GM21367 (cell line): Measurements from ENCODE around the gene EPHA3.

ENCODE experiments used
- ATAC-seq: cut with Tn5 transposase; IDR thresholded peaks from one replicate; pipeline ENCODE4 v1.9.1; 2021; ENCODE audit not compliant: unreplicated experiment

The EPHA3 gene

GRCh38 chr3:89223188-89223587 is 115.8 kb downstream of the EPHA3 start:
- ATAC-seq, result no peak

- ATAC-seq, result no peak
Measured at GRCh38 chr3:89227218-89227617, 119.8 kb downstream of the EPHA3 start.

GRCh38 chr3:89227634-89228033 is 120.2 kb downstream of the EPHA3 start:
- ATAC-seq, result no peak

- ATAC-seq, result no peak
Measured at GRCh38 chr3:89232155-89232554, 124.7 kb downstream of the EPHA3 start.

- no peak for ATAC-seq
Measured at GRCh38 chr3:89234620-89235019, 127.2 kb downstream of the EPHA3 start.

- ATAC-seq, result no peak
Measured at GRCh38 chr3:89238846-89239245, 131.4 kb downstream of the EPHA3 start.

GRCh38 chr3:89239774-89240173 is 132.4 kb downstream of the EPHA3 start:
- ATAC-seq, result no peak

- ATAC-seq, result no peak
Measured at GRCh38 chr3:89245612-89246011, 138.2 kb downstream of the EPHA3 start.

- ATAC-seq, result no peak
Measured at GRCh38 chr3:89246326-89246725, 138.9 kb downstream of the EPHA3 start.

GRCh38 chr3:89250742-89251141 is 143.3 kb downstream of the EPHA3 start:
- ATAC-seq, result no peak

- no peak for ATAC-seq
Measured at GRCh38 chr3:89252016-89252415, 144.6 kb downstream of the EPHA3 start.

GRCh38 chr3:89252860-89253259 is 145.4 kb downstream of the EPHA3 start:
- no peak for ATAC-seq

- no peak for ATAC-seq
Measured at GRCh38 chr3:89256395-89256794, 149.0 kb downstream of the EPHA3 start.

- no peak for ATAC-seq
Measured at GRCh38 chr3:89256882-89257281, 149.5 kb downstream of the EPHA3 start.

- no peak for ATAC-seq
Measured at GRCh38 chr3:89260721-89261120, 153.3 kb downstream of the EPHA3 start.

- no peak for ATAC-seq
Measured at GRCh38 chr3:89261673-89262072, 154.3 kb downstream of the EPHA3 start.

- ATAC-seq, result no peak
Measured at GRCh38 chr3:89262309-89262929, 155.0 kb downstream of the EPHA3 start.

- no peak for ATAC-seq
Measured at GRCh38 chr3:89264037-89264560, 156.7 kb downstream of the EPHA3 start.

GRCh38 chr3:89266074-89266473 is 158.7 kb downstream of the EPHA3 start:
- no peak for ATAC-seq

- no peak for ATAC-seq
Measured at GRCh38 chr3:89268059-89268458, 160.6 kb downstream of the EPHA3 start.

- ATAC-seq, result no peak
Measured at GRCh38 chr3:89270201-89270600, 162.8 kb downstream of the EPHA3 start.

- no peak for ATAC-seq
Measured at GRCh38 chr3:89275001-89275400, 167.6 kb downstream of the EPHA3 start.

GRCh38 chr3:89276116-89276515 is 168.7 kb downstream of the EPHA3 start:
- no peak for ATAC-seq
